ENCODE data around the gene CLEC16A.
"Not testable (repeated sequence)": the region's sequence is repeated elsewhere in the genome, so short reads cannot be mapped to it uniquely, and the experiment has no call there.

CLEC16A gene

GRCh38 chr16:10938796-10939648 lies 5.3 kb upstream of the CLEC16A start:
- Mint-ChIP-seq H3K9me3 (no peaks in the 10 kb centered on the region), H3K27me3 (no peaks in the 10 kb centered on the region), H3K36me3 (ENCODE audit: insufficient read depth) (peaks cover 8% of the 10 kb centered on the region), H3K4me3 (peak overlapping the region; percentile 93 to 96), H3K27ac (peak overlapping the region; percentile 69 to 74), H3K4me1 (ENCODE audit: low read depth in 2 of 2) (peaks cover 64 to 69% of the 10 kb centered on the region in 2 donors)
- DNase-seq, result no peak
- no peak for ATAC-seq (replicated peaks)

GRCh38 chr16:10939649-10940234 lies 4.6 kb upstream of the CLEC16A start:
- H3K36me3 Mint-ChIP-seq (ENCODE audit: insufficient read depth), result peaks cover 11% of the 10 kb centered on the region
- peak overlapping the region; percentile 93 to 96 for H3K4me3 Mint-ChIP-seq
- ATAC-seq (replicated peaks), result no peak
- H3K9me3 Mint-ChIP-seq, result no peaks in the 10 kb centered on the region
- H3K4me1 Mint-ChIP-seq (ENCODE audit: low read depth in 2 of 2), result peaks cover 63 to 72% of the 10 kb centered on the region in 2 donors
- no peak for DNase-seq
- no peaks in the 10 kb centered on the region for H3K27me3 Mint-ChIP-seq
- H3K27ac Mint-ChIP-seq, result peak overlapping the region in 1 of 2 donors; percentile 24

GRCh38 chr16:10940501-10941079 lies 3.8 kb upstream of the CLEC16A start:
- Mint-ChIP-seq H3K27me3 (no peaks in the 10 kb centered on the region), H3K4me3 (peak overlapping the region; percentile 93 to 96), H3K36me3 (ENCODE audit: insufficient read depth) (peaks cover 11% of the 10 kb centered on the region), H3K9me3 (no peaks in the 10 kb centered on the region), H3K27ac (peak overlapping the region; percentile 58 to 92), H3K4me1 (ENCODE audit: low read depth in 2 of 2) (peaks cover 66 to 76% of the 10 kb centered on the region in 2 donors)
- ATAC-seq (replicated peaks) (no peak), DNase-seq (no peak)

- ATAC-seq (replicated peaks) (no peak), DNase-seq (no peak)
- Mint-ChIP-seq H3K36me3 (ENCODE audit: insufficient read depth) (peaks cover 11% of the 10 kb centered on the region), H3K9me3 (no peaks in the 10 kb centered on the region), H3K27ac (peak overlapping the region; percentile 58 to 92), H3K4me3 (peak overlapping the region; percentile 93 to 96), H3K27me3 (no peaks in the 10 kb centered on the region), H3K4me1 (ENCODE audit: low read depth in 2 of 2) (peaks cover 68 to 76% of the 10 kb centered on the region in 2 donors)
Observed at GRCh38 chr16:10941127-10941933, 3.0 kb upstream of the CLEC16A start.

- Mint-ChIP-seq H3K27ac (peak overlapping the region; percentile 58 to 92), H3K4me1 (ENCODE audit: low read depth in 2 of 2) (peaks cover 63 to 75% of the 10 kb centered on the region in 2 donors), H3K4me3 (peak overlapping the region; percentile 93 to 96)
- not testable (repeated sequence) for H3K9me3 Mint-ChIP-seq; H3K27me3 Mint-ChIP-seq; DNase-seq; H3K36me3 Mint-ChIP-seq (ENCODE audit: insufficient read depth)
- ATAC-seq (replicated peaks), result peak; percentile 5
Observed at GRCh38 chr16:10941935-10942351, 2.4 kb upstream of the CLEC16A start.

- no peaks in the 10 kb centered on the region for H3K27me3 Mint-ChIP-seq
- no peaks in the 10 kb centered on the region for H3K9me3 Mint-ChIP-seq
- peak; percentile 81 for ATAC-seq (replicated peaks)
- DNase-seq, result peak; percentile 92 to 97 (median 94)
- H3K4me1 Mint-ChIP-seq (ENCODE audit: low read depth in 2 of 2), result peaks cover 63 to 75% of the 10 kb centered on the region in 2 donors
- H3K36me3 Mint-ChIP-seq (ENCODE audit: insufficient read depth), result peaks cover 5% of the 10 kb centered on the region
- H3K27ac Mint-ChIP-seq, result peak within 1 kb of the TSS; percentile 58 to 92
- H3K4me3 Mint-ChIP-seq, result peak within 1 kb of the TSS; percentile 93 to 96
Observed at GRCh38 chr16:10942352-10943063, 1.9 kb upstream of the CLEC16A start, which contains the start of gene DEXI. DEXI (minus strand) TSS chr16:10942468; CDS start chr16:10942005, 463 bp downstream.

- peaks cover 5% of the 10 kb centered on the region for H3K36me3 Mint-ChIP-seq (ENCODE audit: insufficient read depth)
- H3K4me1 Mint-ChIP-seq (ENCODE audit: low read depth in 2 of 2), result peaks cover 58 to 70% of the 10 kb centered on the region in 2 donors
- H3K27me3 Mint-ChIP-seq, result no peaks in the 10 kb centered on the region
- DNase-seq, result no peak
- H3K27ac Mint-ChIP-seq, result no peak overlapping the region
- no peak for ATAC-seq (replicated peaks)
- no peaks in the 10 kb centered on the region for H3K9me3 Mint-ChIP-seq
- peak overlapping the region; percentile 70 to 79 for H3K4me3 Mint-ChIP-seq
Observed at GRCh38 chr16:10943064-10943353, 1.4 kb upstream of the CLEC16A start.

GRCh38 chr16:10945065-10945787 lies 862 bp downstream of the CLEC16A start:
- ATAC-seq (replicated peaks) (no peak), DNase-seq (no peak)
- H3K27ac Mint-ChIP-seq, result peak overlapping the region; percentile 92 to 94
- peaks cover 8% of the 10 kb centered on the region for H3K36me3 Mint-ChIP-seq (ENCODE audit: insufficient read depth)
- H3K27me3 Mint-ChIP-seq, result no peaks in the 10 kb centered on the region
- H3K4me1 Mint-ChIP-seq (ENCODE audit: low read depth in 2 of 2), result peaks cover 49 to 62% of the 10 kb centered on the region in 2 donors
- H3K9me3 Mint-ChIP-seq, result no peaks in the 10 kb centered on the region
- H3K4me3 Mint-ChIP-seq, result peak overlapping the region; percentile 84 to 91

- no peak for DNase-seq
- H3K4me1 Mint-ChIP-seq (ENCODE audit: low read depth in 2 of 2), result peaks cover 45 to 52% of the 10 kb centered on the region in 2 donors
Observed at GRCh38 chr16:10946308-10946707, 1.9 kb downstream of the CLEC16A start.

GRCh38 chr16:10947211-10947787 lies 2.9 kb downstream of the CLEC16A start:
- ATAC-seq (replicated peaks) (no peak), DNase-seq (no peak)
- Mint-ChIP-seq H3K4me3 (no peak overlapping the region), H3K9me3 (no peaks in the 10 kb centered on the region), H3K27ac (no peak overlapping the region), H3K36me3 (ENCODE audit: insufficient read depth) (peaks cover 5% of the 10 kb centered on the region), H3K27me3 (no peaks in the 10 kb centered on the region), H3K4me1 (ENCODE audit: low read depth in 2 of 2) (peaks cover 41 to 50% of the 10 kb centered on the region in 2 donors)

More at GRCh38 chr16:10946308-10946707, 1.9 kb downstream of the CLEC16A start:
- peaks cover 5% of the 10 kb centered on the region for H3K36me3 Mint-ChIP-seq (ENCODE audit: insufficient read depth)
- H3K27ac Mint-ChIP-seq, result no peak overlapping the region
- H3K27me3 Mint-ChIP-seq, result no peaks in the 10 kb centered on the region
- no peaks in the 10 kb centered on the region for H3K9me3 Mint-ChIP-seq
- no peak for ATAC-seq (replicated peaks)
- H3K4me3 Mint-ChIP-seq, result peak overlapping the region; percentile 37 to 84

- no peaks in the 10 kb centered on the region for H3K9me3 Mint-ChIP-seq
- DNase-seq (no peak), ATAC-seq (replicated peaks) (peak; percentile 56)
- peaks cover 46 to 47% of the 10 kb centered on the region in 2 donors for H3K4me1 Mint-ChIP-seq (ENCODE audit: low read depth in 2 of 2)
- no peak overlapping the region for H3K4me3 Mint-ChIP-seq
- H3K27ac Mint-ChIP-seq, result peak overlapping the region in 1 of 2 donors; percentile 61
- H3K36me3 Mint-ChIP-seq (ENCODE audit: insufficient read depth), result peaks cover 3% of the 10 kb centered on the region
- H3K27me3 Mint-ChIP-seq, result no peaks in the 10 kb centered on the region
Observed at GRCh38 chr16:10949424-10949970, 5.1 kb downstream of the CLEC16A start.

All from effector memory CD8-positive, alpha-beta T cell (primary cell).